Activated CD8-positive, alpha-beta memory T cell treated with anti-CD3 and anti-CD28 coated beads for 36 hours (primary cell): ENCODE results near the gene GLTP. TPM values are rescaled to one million over a fixed set of nuclear protein-coding genes. Genes with fewer than 3 reads are reported as not detected.

Experiments used
- CTCF ChIA-PET: fragments of 350-600 bp; sonication (Branson Sonifier 250); formaldehyde crosslinking; loops from one replicate; lab custom pipeline; 2021; ENCODE audit warnings: antibody characterized with exemption; lab: Charles Lee
- POLR2A ChIA-PET: fragments of 350-600 bp; sonication (Branson Sonifier 250); formaldehyde crosslinking; loops from one replicate; lab custom pipeline; 2021; ENCODE audit warnings: antibody characterized with exemption; lab: Charles Lee
- total RNA-seq, 2 experiments: library from RNA; stranded (reverse); gene quantifications; one replicate each; pipeline ENCODE4 v1.2.3, GENCODE V29; 2021

Gene GLTP
- total RNA-seq, 2 experiments from 2014 or later = 36.9 to 37.4 TPM

GRCh38 chr12:109817627-109818231 is 62.6 kb downstream of the GLTP start:
- CTCF ChIA-PET = interaction anchor here (1.4 kb wide), 1 partner anchor 42 kb away, joined by 4 read pairs; no protein-coding TSS in a partner anchor
- POLR2A ChIA-PET = no interaction called here

GRCh38 chr12:109816870-109817269 is 63.5 kb downstream of the GLTP start:
- CTCF ChIA-PET = interaction anchor here (1.4 kb wide), 1 partner anchor 28 kb away, joined by 4 read pairs; no protein-coding TSS in a partner anchor

GRCh38 chr12:109815757-109816617 is 64.4 kb downstream of the GLTP start:
- POLR2A ChIA-PET = no interaction called here
- CTCF ChIA-PET = interaction anchor here (1.4 kb wide), 1 partner anchor 29 kb away, joined by 4 read pairs; no protein-coding TSS in a partner anchor

More at GRCh38 chr12:109816870-109817269, 63.5 kb downstream of the GLTP start:
- POLR2A ChIA-PET = no interaction called here

GRCh38 chr12:109815225-109815624 is 65.1 kb downstream of the GLTP start:
- CTCF ChIA-PET = no interaction called here
- POLR2A ChIA-PET = no interaction called here

GRCh38 chr12:109814600-109815150 is 65.7 kb downstream of the GLTP start:
- ChIA-PET CTCF (interaction anchor here (1.3 kb wide), 1 partner anchor 30 kb away, joined by 5 read pairs; no protein-coding TSS in a partner anchor), POLR2A (no interaction called here)

GRCh38 chr12:109813810-109814416 is 66.4 kb downstream of the GLTP start:
- CTCF ChIA-PET = interaction anchor here (1.3 kb wide), 1 partner anchor 31 kb away, joined by 5 read pairs; no protein-coding TSS in a partner anchor
- POLR2A ChIA-PET = no interaction called here

- ChIA-PET POLR2A (no interaction called here), CTCF (no interaction called here)
Observed at GRCh38 chr12:109811624-109811995, 68.7 kb downstream of the GLTP start.

GRCh38 chr12:109810954-109811623 is 69.3 kb downstream of the GLTP start:
- POLR2A ChIA-PET = no interaction called here
- CTCF ChIA-PET = interaction anchor here (0.9 kb wide), 1 partner anchor 42 kb away, joined by 3 read pairs; no protein-coding TSS in a partner anchor

- ChIA-PET POLR2A (no interaction called here), CTCF (interaction anchor here (1.1 kb wide), 1 partner anchor 36 kb away, joined by 3 read pairs; no protein-coding TSS in a partner anchor)
Observed at GRCh38 chr12:109808876-109809646, 71.3 kb downstream of the GLTP start.

- POLR2A ChIA-PET = no interaction called here
- CTCF ChIA-PET = no interaction called here
Observed at GRCh38 chr12:109807954-109808643, 72.2 kb downstream of the GLTP start.

GRCh38 chr12:109804820-109805761 is 75.2 kb downstream of the GLTP start:
- ChIA-PET POLR2A (no interaction called here), CTCF (interaction anchor here (0.8 to 3.6 kb wide), 17 partner anchors 10 to 409 kb away, joined by 3 to 38 read pairs (median 3); no protein-coding TSS in a partner anchor)

GRCh38 chr12:109803678-109804077 is 76.7 kb downstream of the GLTP start:
- ChIA-PET CTCF (interaction anchor here (1.6 to 3.6 kb wide), 3 partner anchors 18 to 42 kb away, joined by 3 to 38 read pairs (median 18); no protein-coding TSS in a partner anchor), POLR2A (no interaction called here)

GRCh38 chr12:109802828-109803227 is 77.5 kb downstream of the GLTP start:
- CTCF ChIA-PET = no interaction called here
- POLR2A ChIA-PET = no interaction called here
